Left renal pelvis (tissue), 4 donors: ENCODE data around the gene SWT1. TPM values are rescaled to one million over a fixed set of nuclear protein-coding genes. Genes with fewer than 3 reads are reported as not detected.

ENCODE experiments used
- DNase-seq, 4 donors: peaks; one replicate each; pipeline ENCODE4 v3.0.0-alpha.2; 2013; ENCODE audit warnings: low read depth in 4 of 4, low spot score in 3 of 4
- polyA plus RNA-seq, 4 donors: library from polyadenylated mRNA; unstranded; fragments of 120-200 nt; gene quantifications; one replicate each; pipeline ENCODE4 v1.2.1, GENCODE V29; 2013; ENCODE audit not compliant: insufficient read length in 4 of 4

SWT1 gene
- polyA plus RNA-seq, result 10 to 100 TPM in 1 of 4 donors, 1 to 10 TPM in 3; 7.9 to 10.5 (median 9.7) TPM

- DNase-seq, result peak; percentile 97 to 99 (median 98)
Measured at GRCh38 chr1:185156854-185157598, at the start of gene SWT1, which contains the start of gene TRMT1L. SWT1 (plus strand) TSS chr1:185157167; CDS start chr1:185160842, 3,675 bp downstream. TRMT1L (minus strand) TSS chr1:185156953; CDS start chr1:185156712, 241 bp downstream.

GRCh38 chr1:185108321-185108720 lies 48.6 kb upstream of the SWT1 start:
- DNase-seq, result no peak

- DNase-seq, result no peak
Measured at GRCh38 chr1:185110145-185110544, 46.8 kb upstream of the SWT1 start.

GRCh38 chr1:185111873-185112272 lies 45.1 kb upstream of the SWT1 start:
- no peak for DNase-seq

GRCh38 chr1:185112356-185112755 lies 44.6 kb upstream of the SWT1 start:
- no peak for DNase-seq

- no peak for DNase-seq
Measured at GRCh38 chr1:185129708-185130107, 27.3 kb upstream of the SWT1 start.

GRCh38 chr1:185132534-185132933 lies 24.4 kb upstream of the SWT1 start:
- no peak for DNase-seq

- DNase-seq, result no peak
Measured at GRCh38 chr1:185137896-185138545, 18.9 kb upstream of the SWT1 start.

- no peak for DNase-seq
Measured at GRCh38 chr1:185139246-185139645, 17.7 kb upstream of the SWT1 start.

GRCh38 chr1:185144233-185144632 lies 12.7 kb upstream of the SWT1 start:
- no peak for DNase-seq

- no peak for DNase-seq
Measured at GRCh38 chr1:185151215-185151614, 5.8 kb upstream of the SWT1 start.

- DNase-seq, result no peak
Measured at GRCh38 chr1:185152187-185152767, 4.7 kb upstream of the SWT1 start.

- DNase-seq, result no peak
Measured at GRCh38 chr1:185154912-185155513, 2.0 kb upstream of the SWT1 start.

- DNase-seq, result peak in 1 of 4 donors; percentile 24
Measured at GRCh38 chr1:185155600-185156287, 1.2 kb upstream of the SWT1 start.

- peak in 2 of 4 donors; percentile 12 to 64 for DNase-seq
Measured at GRCh38 chr1:185156288-185156853, 596 bp upstream of the SWT1 start.

GRCh38 chr1:185157599-185158412 lies 839 bp downstream of the SWT1 start:
- DNase-seq, result peak in 1 of 4 donors; percentile 41

- no peak for DNase-seq
Measured at GRCh38 chr1:185158800-185159199, 1.8 kb downstream of the SWT1 start.

GRCh38 chr1:185159966-185160365 lies 3.0 kb downstream of the SWT1 start:
- no peak for DNase-seq

- DNase-seq, result no peak
Measured at GRCh38 chr1:185162491-185162890, 5.5 kb downstream of the SWT1 start.
